GM12874 (cell line): Measurements from ENCODE around the gene GNE.

Experiments used
- TF ChIP-seq, protein P1 (sequence below): IDR thresholded peaks from 2 replicates; pipeline ENCODE4 v1.5.1; 2011; ENCODE audit warnings: low read depth, mild to moderate bottlenecking, control low read depth, low read length, moderate library complexity; ENCODE audit not compliant: insufficient read depth

Gene GNE

GRCh38 chr9:36258996-36259533 lies 817 bp upstream of the GNE start:
- TF ChIP-seq, protein P1, sequence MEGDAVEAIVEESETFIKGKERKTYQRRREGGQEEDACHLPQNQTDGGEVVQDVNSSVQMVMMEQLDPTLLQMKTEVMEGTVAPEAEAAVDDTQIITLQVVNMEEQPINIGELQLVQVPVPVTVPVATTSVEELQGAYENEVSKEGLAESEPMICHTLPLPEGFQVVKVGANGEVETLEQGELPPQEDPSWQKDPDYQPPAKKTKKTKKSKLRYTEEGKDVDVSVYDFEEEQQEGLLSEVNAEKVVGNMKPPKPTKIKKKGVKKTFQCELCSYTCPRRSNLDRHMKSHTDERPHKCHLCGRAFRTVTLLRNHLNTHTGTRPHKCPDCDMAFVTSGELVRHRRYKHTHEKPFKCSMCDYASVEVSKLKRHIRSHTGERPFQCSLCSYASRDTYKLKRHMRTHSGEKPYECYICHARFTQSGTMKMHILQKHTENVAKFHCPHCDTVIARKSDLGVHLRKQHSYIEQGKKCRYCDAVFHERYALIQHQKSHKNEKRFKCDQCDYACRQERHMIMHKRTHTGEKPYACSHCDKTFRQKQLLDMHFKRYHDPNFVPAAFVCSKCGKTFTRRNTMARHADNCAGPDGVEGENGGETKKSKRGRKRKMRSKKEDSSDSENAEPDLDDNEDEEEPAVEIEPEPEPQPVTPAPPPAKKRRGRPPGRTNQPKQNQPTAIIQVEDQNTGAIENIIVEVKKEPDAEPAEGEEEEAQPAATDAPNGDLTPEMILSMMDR = no peak

GRCh38 chr9:36251428-36251827 lies 6.8 kb downstream of the GNE start:
- TF ChIP-seq, protein P1 = no peak

GRCh38 chr9:36250079-36250478 lies 8.2 kb downstream of the GNE start:
- TF ChIP-seq, protein P1 = no peak

DNA sequence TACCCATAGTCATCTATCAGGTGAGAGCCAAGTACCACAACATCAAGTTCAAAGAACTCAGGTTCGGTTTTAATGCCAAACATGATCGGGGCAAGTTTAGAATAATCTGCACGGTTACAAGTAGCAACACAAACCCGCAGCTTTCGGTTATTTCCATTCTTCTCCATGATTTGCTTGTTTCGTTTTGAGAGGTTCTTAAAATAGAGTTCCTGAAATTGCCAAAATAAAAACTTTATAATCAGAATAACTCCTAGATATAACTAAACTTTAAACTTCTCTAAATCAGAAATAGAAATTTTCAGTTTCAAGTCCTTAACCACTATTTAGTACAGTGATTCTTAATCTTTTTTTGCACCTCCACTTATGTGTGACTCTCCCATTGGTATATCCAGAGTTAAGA lies 9.1 kb downstream of the GNE start:
- TF ChIP-seq, protein P1 = no peak

DNA sequence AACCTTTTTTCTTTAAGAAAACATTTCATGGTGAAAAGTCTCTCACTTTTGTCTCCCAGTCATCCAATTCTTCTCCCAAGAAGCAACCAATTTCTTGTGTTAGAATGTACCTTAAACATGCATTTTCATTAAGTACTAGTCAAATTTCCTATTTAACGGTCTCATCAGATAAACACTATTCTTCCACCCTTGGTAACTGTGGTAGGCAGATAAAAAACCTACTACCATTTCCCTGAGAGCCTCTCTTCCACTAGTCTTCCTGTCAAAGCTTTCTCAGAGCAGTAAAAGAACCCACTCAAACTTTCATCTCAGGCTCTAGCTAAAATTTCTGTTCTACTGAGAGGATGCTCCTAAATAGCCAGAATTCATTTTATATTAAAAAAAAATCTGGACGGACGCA lies 10.9 kb downstream of the GNE start:
- TF ChIP-seq, protein P1 = no peak

- TF ChIP-seq, protein P1 = no peak
Measured at GRCh38 chr9:36245906-36246305, 12.3 kb downstream of the GNE start.

GRCh38 chr9:36237230-36237629 lies 21.0 kb downstream of the GNE start:
- TF ChIP-seq, protein P1 = no peak
